ENCODE results near the gene RPS6KA5.
"Not testable (repeated sequence)": the region's sequence is repeated elsewhere in the genome, so short reads cannot be mapped to it uniquely, and the experiment has no call there.

Gene RPS6KA5

GRCh38 chr14:91063119-91063518, 2.7 kb upstream of the RPS6KA5 start:
- DNase-seq = no peak

GRCh38 chr14:91062600-91062999, 2.2 kb upstream of the RPS6KA5 start:
- DNase-seq = no peak

- DNase-seq = no peak
Observed at GRCh38 chr14:91061056-91061887, 831 bp upstream of the RPS6KA5 start.

- DNase-seq = peak; percentile 79
Observed at GRCh38 chr14:91059576-91060350, 678 bp downstream of the RPS6KA5 start.

GRCh38 chr14:91058042-91058581, 2.3 kb downstream of the RPS6KA5 start:
- no peak for DNase-seq

- DNase-seq = no peak
Observed at GRCh38 chr14:91056361-91056760, 4.1 kb downstream of the RPS6KA5 start.

GRCh38 chr14:91055016-91055415, 5.4 kb downstream of the RPS6KA5 start:
- DNase-seq = no peak

- DNase-seq = no peak
Observed at GRCh38 chr14:91048676-91049075, 11.8 kb downstream of the RPS6KA5 start.

GRCh38 chr14:91048265-91048664, 12.2 kb downstream of the RPS6KA5 start:
- DNase-seq = no peak

- DNase-seq = no peak
Observed at GRCh38 chr14:91047174-91047753, 13.2 kb downstream of the RPS6KA5 start.

- DNase-seq = no peak
Observed at GRCh38 chr14:91046488-91047072, 13.9 kb downstream of the RPS6KA5 start.

GRCh38 chr14:91041450-91041849, 19.0 kb downstream of the RPS6KA5 start:
- no peak for DNase-seq

GRCh38 chr14:91040545-91040944, 19.9 kb downstream of the RPS6KA5 start:
- DNase-seq = no peak

GRCh38 chr14:91038439-91038838, 22.0 kb downstream of the RPS6KA5 start:
- no peak for DNase-seq

- DNase-seq = no peak
Observed at GRCh38 chr14:91036741-91037469, 23.5 kb downstream of the RPS6KA5 start.

GRCh38 chr14:91035855-91036254, 24.6 kb downstream of the RPS6KA5 start:
- no peak for DNase-seq

GRCh38 chr14:91034379-91034778, 26.1 kb downstream of the RPS6KA5 start:
- DNase-seq = not testable (repeated sequence)

GRCh38 chr14:91032248-91032647, 28.2 kb downstream of the RPS6KA5 start:
- no peak for DNase-seq

GRCh38 chr14:91031666-91032065, 28.8 kb downstream of the RPS6KA5 start:
- DNase-seq = no peak

GRCh38 chr14:91029456-91030217, 30.8 kb downstream of the RPS6KA5 start:
- DNase-seq = no peak

- DNase-seq = no peak
Observed at GRCh38 chr14:91027561-91027960, 32.9 kb downstream of the RPS6KA5 start.

- peak; percentile 60 for DNase-seq
Observed at GRCh38 chr14:91022622-91023028, 37.8 kb downstream of the RPS6KA5 start.
